ENCODE data around the gene APBA1.

- TF ChIP-seq POLR2AphosphoS5 (IDR thresholded peaks at IDR 0.05; ENCODE audit: low read depth, low read length), result no peak
- no peak for TF ChIP-seq POLR2A (IDR thresholded peaks at IDR 0.05; ENCODE audit: low read depth, low read length)
Measured at GRCh38 chr9:69456201-69456600, 216.0 kb downstream of the APBA1 start.
